Erythroblast (primary cell): ENCODE results near the gene SDK2.

Experiments used
- DNase-seq, 2 experiments: peaks; one replicate each; lab custom pipeline; 2025; lab: John Stamatoyannopoulos, UW
- GATA1 ChIP-seq: IDR thresholded peaks from 2 replicates; pipeline ENCODE4 v1.6.1; 2011; ENCODE audit warnings: low read depth, mild to moderate bottlenecking, control low read depth, low read length, moderate library complexity
- POLR2A ChIP-seq: IDR thresholded peaks from 2 replicates; pipeline ENCODE4 v1.6.1; 2011; ENCODE audit warnings: mild to moderate bottlenecking, low read length

SDK2 gene, protein sequence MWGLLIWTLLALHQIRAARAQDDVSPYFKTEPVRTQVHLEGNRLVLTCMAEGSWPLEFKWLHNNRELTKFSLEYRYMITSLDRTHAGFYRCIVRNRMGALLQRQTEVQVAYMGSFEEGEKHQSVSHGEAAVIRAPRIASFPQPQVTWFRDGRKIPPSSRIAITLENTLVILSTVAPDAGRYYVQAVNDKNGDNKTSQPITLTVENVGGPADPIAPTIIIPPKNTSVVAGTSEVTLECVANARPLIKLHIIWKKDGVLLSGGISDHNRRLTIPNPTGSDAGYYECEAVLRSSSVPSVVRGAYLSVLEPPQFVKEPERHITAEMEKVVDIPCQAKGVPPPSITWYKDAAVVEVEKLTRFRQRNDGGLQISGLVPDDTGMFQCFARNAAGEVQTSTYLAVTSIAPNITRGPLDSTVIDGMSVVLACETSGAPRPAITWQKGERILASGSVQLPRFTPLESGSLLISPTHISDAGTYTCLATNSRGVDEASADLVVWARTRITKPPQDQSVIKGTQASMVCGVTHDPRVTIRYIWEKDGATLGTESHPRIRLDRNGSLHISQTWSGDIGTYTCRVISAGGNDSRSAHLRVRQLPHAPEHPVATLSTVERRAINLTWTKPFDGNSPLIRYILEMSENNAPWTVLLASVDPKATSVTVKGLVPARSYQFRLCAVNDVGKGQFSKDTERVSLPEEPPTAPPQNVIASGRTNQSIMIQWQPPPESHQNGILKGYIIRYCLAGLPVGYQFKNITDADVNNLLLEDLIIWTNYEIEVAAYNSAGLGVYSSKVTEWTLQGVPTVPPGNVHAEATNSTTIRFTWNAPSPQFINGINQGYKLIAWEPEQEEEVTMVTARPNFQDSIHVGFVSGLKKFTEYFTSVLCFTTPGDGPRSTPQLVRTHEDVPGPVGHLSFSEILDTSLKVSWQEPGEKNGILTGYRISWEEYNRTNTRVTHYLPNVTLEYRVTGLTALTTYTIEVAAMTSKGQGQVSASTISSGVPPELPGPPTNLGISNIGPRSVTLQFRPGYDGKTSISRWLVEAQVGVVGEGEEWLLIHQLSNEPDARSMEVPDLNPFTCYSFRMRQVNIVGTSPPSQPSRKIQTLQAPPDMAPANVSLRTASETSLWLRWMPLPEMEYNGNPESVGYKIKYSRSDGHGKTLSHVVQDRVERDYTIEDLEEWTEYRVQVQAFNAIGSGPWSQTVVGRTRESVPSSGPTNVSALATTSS (N-terminal part only)

DNA sequence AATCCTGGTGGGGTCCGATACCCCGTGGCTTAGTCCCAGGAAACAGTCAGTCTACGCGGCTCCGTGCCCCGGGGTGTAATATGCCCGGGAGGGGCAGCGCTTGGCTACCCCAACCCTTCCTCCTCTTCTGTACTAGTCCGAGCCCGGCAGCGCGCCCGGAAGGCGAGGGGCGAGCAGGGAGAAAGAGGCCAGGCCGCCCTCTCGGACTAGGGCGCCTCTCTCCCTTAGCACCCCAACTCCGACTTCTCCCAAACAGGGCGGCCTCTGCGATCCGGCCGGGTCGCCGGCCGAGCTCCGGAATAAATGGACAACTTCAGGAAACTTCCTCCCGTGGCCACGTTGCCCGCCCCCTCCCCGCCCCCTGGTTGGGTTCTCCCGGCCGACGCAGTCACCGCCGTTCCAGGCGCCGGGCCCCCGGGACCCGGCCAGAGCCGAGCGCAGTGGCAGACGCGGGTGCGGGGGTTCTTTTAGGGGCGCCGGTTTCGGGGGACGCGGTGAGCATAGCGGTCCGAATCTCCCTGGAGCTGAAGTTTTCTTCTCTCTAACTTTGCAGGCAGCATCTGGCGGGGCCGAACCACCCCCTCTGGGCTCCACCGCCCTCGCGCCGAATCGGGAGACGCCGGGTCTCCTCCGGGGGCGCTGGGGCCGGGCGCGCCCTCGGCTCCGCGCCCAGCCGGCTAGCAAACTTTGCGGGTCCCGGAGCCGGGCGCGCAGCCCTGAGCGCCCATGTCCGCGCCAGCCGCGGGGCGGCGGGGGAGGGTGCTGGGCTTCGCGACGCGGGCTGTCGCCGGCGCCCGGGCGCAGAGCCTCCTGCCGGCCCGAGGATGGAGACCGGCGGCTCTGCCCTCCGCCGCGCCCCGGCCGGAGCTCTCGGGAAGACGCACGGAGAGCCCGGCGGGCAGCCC lies at the start of gene SDK2:
TSS of gene SDK2 (minus strand) at position 301 of the 905 bp plus-strand sequence. CDS start 357 bp downstream, outside the sequence.
- TF ChIP-seq POLR2A (no peak), GATA1 (no peak)
- DNase-seq = no peak

DNA sequence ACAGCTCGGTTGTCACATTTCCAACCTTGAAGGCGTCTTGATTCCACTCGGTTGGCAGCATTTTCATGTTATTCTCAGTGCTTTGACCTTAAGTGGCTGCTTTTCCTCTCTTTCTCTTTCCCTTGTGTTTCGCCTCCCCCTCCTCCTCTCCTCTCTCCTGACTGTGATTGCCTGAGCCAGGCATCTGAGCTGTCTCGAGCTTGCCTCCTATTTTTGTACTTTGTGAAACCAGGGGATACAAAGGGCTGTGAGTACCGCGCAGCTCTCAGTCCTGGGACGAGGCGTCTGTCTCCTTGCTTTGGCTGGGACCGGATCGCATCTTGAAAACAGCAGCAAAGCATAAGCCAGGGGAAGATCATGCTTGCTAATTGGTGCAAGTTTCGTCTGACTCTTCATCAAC lies 48.8 kb upstream of the SDK2 start:
- no peak for DNase-seq
- TF ChIP-seq POLR2A (no peak), GATA1 (no peak)

DNA sequence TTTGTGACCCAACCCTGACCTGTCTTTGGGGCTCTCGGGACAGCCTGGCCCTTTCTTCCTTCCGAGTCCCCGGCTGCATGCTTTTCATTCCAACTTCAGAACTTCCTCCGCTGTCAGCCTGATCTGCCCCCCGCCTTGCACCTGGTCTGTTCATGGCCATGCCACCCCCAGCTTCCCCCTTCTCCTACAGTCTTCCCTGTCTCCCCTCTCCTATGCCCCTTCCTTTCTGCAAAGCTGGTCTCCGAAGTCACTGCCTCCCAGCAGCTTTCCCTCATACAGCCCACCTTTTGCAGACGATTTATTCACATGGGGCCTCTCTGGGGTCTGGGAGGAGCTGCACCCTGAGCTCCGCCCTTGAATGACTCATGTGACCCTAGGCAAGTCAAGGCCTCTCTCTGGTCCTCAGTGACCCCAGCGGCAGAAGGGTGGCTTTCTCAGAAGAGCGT lies 47.1 kb upstream of the SDK2 start:
- TF ChIP-seq GATA1 (no peak), POLR2A (no peak)
- DNase-seq = no peak

DNA sequence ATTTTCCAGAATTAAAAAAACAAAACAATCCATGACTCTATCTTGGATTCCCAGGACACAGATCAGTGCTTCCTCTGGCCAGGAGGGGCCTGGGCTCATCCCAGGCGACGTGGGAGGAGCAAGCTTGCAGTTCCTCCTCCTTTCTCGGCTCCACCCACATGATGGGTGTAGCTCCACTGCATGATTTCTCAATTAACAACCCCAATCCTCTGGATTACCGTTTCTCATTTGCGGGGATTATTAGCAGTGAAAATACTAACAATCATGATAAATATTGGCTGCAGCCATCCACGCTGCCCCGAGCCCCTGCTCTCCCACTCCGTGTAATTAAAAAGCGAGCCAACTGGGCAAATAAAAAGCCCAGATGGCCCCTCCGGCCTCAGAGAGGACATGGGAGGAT lies 46.4 kb upstream of the SDK2 start:
- DNase-seq = no peak
- no peak for TF ChIP-seq POLR2A
- no peak for TF ChIP-seq GATA1

DNA sequence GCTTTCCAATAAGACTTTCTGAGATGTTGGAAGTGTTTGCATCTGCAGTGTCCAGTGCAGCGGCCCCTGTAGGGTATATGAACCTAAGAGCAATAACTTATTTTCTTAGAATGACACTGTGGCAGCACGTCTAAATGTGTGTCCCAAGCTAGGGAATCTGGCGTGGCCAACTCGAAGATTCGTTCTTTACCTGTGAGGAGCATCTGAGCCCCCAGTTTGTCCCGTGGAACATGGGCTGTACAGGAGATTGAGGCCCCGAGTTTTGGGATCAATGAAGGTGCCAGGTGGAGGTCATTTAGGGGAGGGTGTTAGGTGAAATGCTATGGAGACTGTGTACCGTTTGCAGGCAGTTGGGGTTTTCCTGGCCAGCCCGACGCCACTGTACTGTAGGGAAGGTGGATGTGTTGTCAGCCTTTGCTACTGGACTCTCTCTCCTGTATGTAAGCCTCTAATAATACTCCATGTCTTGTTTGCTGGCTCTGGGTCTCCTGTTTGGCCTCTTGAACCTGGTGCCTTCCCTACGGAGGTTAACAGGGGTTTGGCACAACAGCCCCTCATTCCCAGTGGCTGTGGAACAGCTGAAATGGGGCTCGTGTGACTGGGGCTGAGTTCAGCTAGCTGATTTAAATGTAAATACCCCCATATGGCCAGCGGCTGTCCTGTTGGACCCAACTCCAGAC lies 45.5 kb upstream of the SDK2 start:
- TF ChIP-seq POLR2A (no peak), GATA1 (no peak)
- no peak for DNase-seq

DNA sequence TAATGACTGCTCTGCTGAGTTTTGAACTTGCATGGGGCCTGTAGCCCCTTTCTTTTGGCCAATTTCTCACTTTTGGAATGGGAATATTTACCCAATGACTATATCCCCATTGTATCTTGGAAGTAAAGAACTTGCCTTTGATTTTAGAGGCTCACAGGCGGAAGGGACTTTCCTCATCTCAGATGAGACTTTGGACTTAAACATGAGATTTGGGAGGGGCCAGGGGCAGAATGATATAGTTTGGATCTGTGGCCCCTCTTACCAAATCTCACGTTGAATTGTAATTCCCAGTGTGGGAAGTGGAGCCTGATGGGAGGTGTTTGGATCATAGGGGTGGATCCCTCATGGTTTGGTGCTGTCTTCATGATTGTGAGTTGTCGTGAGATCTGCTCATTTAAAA lies 42.7 kb upstream of the SDK2 start:
- TF ChIP-seq GATA1 (no peak), POLR2A (no peak)
- DNase-seq = no peak

DNA sequence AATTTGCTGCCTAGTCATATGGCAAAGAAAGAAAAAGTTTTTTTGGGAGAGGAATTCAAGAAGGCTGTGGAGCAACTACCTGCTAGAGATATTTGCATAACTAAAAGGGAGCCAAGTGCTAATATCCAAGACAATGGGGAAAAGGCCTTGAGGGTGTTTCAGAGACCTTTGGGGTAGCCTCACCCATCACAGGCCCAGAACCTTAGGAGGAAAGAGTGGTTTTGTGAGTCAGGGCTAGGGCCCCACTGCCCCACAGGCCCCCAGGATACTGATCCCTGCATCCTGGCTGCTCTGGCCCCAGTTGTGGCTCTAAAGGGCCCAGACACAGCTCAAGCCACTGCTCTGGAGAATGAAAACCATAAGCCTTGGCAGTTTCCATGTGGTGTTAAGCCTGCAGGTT lies 41.9 kb upstream of the SDK2 start:
- DNase-seq = no peak
- no peak for TF ChIP-seq POLR2A
- no peak for TF ChIP-seq GATA1

DNA sequence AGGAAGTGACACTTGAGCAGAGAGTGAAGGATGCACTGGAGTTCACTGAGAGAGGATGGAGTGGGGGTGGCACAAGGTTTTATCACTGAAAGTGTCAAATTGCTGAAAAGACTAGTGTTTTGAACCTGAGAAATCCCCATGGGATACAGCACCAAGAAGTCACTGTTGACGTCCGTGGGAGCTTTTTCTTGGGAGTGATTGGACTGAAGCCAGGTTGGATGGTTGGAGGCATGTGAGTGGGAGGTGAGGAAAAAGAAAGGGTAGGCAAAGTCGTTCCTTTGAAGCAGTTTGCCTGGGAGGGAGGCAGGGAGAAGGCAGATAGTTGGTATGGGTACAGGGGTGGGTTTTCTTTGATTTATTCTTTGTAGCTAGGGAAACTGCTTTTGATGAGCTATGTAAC lies 39.9 kb upstream of the SDK2 start:
- DNase-seq = no peak
- TF ChIP-seq GATA1 (no peak), POLR2A (no peak)

DNA sequence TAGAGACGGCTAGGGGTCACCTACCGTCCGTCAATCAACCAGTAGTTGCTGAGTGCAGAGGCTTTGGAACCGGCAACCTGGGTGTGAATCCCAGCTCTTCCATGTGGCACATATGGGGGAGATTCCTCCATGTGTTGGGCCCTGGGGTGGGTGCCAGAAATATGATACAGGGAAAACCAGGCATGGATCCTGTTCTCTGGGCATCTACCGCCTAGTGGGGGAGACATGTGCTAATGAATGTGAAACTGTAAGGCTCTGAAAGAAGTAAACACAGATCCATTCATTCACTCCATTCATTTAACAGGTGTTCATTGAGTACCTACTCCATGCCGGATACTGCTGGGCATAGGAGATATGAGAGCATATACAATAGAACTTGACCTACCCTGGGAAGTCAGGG lies 39.5 kb upstream of the SDK2 start:
- TF ChIP-seq POLR2A (no peak), GATA1 (no peak)
- no peak for DNase-seq

DNA sequence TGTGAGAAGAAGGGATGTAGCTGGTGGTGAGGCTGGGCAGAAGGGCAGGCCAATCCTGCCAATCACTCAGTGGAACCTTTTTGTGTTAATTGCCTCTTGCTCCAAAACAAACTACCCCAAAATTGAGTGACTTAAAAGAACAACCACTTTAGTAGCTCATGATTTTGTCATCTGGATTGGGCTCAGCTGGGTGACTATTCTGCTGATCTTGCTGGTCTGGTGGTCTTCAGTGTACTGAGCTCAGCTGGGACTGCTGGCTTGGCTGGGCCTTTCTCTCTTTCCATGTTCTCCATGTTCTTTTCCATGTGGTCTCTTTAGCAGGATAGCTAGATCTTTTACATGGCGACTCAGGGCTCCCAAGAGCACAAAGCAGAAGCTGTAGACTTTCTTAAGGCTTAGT lies 37.7 kb upstream of the SDK2 start:
- DNase-seq = no peak
- TF ChIP-seq POLR2A (no peak), GATA1 (no peak)

DNA sequence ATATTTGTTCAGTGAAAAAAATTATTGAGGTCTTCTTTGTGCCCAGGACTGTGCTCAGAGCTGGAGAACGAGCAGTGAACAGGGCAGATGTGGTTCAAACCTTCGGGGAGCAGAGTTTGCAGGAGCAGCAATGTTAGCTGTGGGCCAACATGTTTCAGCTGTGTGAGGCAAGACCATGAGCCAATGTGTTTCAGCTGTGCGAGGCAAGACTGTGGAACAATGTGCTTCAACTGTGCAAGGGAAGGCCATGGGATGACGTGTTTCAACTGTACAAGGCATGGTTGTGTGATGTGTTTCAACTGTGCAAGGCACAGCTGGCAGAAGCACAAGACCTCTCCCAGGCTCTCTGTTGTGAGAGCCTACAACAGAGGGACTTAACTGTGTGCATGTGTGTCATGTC lies 35.2 kb upstream of the SDK2 start:
- DNase-seq = no peak
- TF ChIP-seq POLR2A (no peak), GATA1 (no peak)

DNA sequence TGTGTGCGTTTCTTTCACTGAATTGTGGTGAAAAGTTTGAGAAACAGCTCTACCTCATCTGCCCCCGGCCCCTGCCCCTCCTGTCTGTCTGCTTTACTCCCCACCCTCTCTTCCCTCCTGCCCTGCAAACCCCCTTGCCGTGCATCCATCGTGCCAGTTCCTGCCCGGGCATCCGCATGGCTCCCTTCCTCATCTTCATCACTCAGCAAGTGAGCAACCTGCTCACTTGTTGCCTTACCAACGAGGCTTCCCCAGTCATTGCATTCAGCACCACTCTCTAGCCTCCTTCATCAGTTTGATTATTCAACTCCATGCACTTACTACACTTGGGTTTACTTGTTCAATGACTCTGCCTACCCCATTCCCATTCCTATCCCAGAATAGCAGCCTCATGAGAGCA lies 34.8 kb upstream of the SDK2 start:
- TF ChIP-seq POLR2A (no peak), GATA1 (no peak)
- no peak for DNase-seq
